ENCODE measurements around the gene SCIMP.
"Not testable (repeated sequence)": the region's sequence is repeated elsewhere in the genome, so short reads cannot be mapped to it uniquely, and the experiment has no call there.

The SCIMP gene

DNA sequence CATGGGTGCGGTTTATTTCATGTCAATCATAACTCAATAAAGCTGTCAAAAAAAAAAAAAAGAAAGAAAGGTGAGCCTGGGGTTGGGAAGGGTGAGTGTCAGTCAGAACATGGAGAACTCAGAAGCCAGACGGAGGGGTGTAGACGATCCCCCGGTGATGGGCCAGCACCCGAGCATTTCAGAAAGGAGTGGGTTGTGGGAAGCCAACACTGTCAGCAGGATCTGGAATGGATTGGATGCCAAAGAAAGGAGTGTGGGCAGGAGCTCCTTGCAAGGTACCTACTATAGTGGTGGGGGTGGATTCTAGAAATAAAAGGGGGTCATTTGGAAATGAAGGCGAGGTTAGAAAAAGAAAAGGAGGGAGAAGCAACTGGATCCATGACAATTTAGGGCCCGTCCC is 19.8 kb upstream of the SCIMP start:
- no peak for ATAC-seq (replicated peaks)

GRCh38 chr17:5249615-5250014 is 15.0 kb upstream of the SCIMP start:
- Mint-ChIP-seq H3K4me1 (ENCODE audit: low read depth in 2 of 2) (peaks cover 2 to 10% of the 10 kb centered on the region in 2 donors), H3K9me3 (peaks cover 0 to 2% of the 10 kb centered on the region in 2 donors), H3K4me3 (peak overlapping the region; percentile 4 to 78), H3K27me3 (peaks cover 0 to 6% of the 10 kb centered on the region in 2 donors), H3K27ac (peak overlapping the region; percentile 36 to 99), H3K36me3 (ENCODE audit: insufficient read depth) (peaks cover 11% of the 10 kb centered on the region)
- DNase-seq = peak; percentile 68 to 77 (median 68)
- peak; percentile 99 for ATAC-seq (replicated peaks)

More for the DNA sequence above, 19.8 kb upstream of the SCIMP start:
- Mint-ChIP-seq H3K27ac (no peak overlapping the region), H3K4me1 (ENCODE audit: low read depth in 2 of 2) (peaks cover 8 to 17% of the 10 kb centered on the region in 2 donors), H3K36me3 (ENCODE audit: insufficient read depth) (peaks cover 11% of the 10 kb centered on the region), H3K27me3 (peaks cover 0 to 6% of the 10 kb centered on the region in 2 donors), H3K9me3 (peaks cover 0 to 2% of the 10 kb centered on the region in 2 donors), H3K4me3 (no peak overlapping the region)
- no peak for DNase-seq

DNA sequence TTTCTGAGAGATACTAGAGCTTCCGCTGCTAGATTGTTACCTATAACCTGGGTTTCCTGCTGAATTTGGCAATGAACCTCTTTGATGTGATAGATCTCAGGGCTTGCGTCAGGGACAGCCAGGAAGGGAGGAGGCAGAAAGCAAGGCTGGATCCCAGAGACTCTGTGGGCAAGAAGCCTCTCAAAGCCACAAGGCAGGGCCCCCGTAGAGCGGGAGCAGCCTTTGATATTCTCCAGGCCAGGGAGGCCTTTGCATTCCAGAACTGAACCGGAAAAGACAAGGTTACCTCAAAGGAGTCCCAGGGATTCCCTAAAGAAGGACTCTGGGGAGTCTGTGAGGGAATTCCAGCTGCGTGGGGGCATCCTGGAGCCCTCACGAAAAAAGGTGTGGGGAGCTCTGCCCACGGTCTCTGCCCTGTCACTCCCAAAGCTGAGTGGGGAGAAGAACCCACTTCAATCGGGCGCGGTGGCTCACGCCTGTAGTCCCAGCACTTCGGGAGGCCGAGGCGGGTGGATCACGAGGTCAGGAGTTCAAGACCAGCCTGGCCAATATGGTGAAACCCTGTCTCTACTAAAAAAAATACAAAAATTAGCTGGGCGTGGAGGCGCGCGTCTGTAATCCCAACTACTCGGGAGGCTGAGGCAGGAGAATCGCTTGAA is 14.3 kb upstream of the SCIMP start:
- H3K27ac Mint-ChIP-seq = no peak overlapping the region
- no peak overlapping the region for H3K4me3 Mint-ChIP-seq
- peaks cover 3 to 10% of the 10 kb centered on the region in 2 donors for H3K4me1 Mint-ChIP-seq (ENCODE audit: low read depth in 2 of 2)
- DNase-seq (no peak), ATAC-seq (replicated peaks) (no peak)
- H3K27me3 Mint-ChIP-seq = peaks cover 0 to 6% of the 10 kb centered on the region in 2 donors
- H3K9me3 Mint-ChIP-seq = peaks cover 0 to 2% of the 10 kb centered on the region in 2 donors
- peaks cover 8% of the 10 kb centered on the region for H3K36me3 Mint-ChIP-seq (ENCODE audit: insufficient read depth)

DNA sequence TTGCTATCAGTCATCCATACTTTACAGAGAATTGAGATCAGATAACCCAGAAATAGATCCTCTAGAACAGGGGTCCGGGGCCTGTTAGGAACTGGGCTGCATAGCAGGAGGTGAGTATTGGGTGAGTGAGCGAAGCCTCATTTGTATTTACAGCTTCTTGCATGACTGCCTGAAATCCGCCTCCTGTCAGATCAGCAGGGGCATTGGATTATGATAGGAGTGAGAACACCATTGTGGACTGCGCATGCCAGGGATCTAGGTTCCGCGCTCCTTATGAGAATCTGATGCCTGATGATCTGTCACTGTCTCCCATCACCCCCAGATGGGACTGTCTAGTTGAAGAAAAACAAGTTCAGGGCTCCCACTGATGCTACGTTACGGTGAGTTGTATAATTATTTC is 13.0 kb upstream of the SCIMP start:
- Mint-ChIP-seq H3K4me3 (no peak overlapping the region), H3K4me1 (ENCODE audit: low read depth in 2 of 2) (peaks cover 11 to 19% of the 10 kb centered on the region in 2 donors), H3K27me3 (peaks cover 0 to 6% of the 10 kb centered on the region in 2 donors), H3K9me3 (peaks cover 0 to 2% of the 10 kb centered on the region in 2 donors), H3K36me3 (ENCODE audit: insufficient read depth) (peaks cover 8% of the 10 kb centered on the region), H3K27ac (no peak overlapping the region)
- ATAC-seq (replicated peaks) = no peak
- DNase-seq = no peak

GRCh38 chr17:5241861-5242671 is 7.4 kb upstream of the SCIMP start:
- peak in 2 of 3 experiments; percentile 26 to 33 for DNase-seq
- peak overlapping the region; percentile 70 to 74 for H3K4me3 Mint-ChIP-seq
- no peaks in the 10 kb centered on the region for H3K9me3 Mint-ChIP-seq
- H3K27ac Mint-ChIP-seq = peak overlapping the region; percentile 92 to 93
- H3K27me3 Mint-ChIP-seq = no peaks in the 10 kb centered on the region
- peaks cover 39 to 43% of the 10 kb centered on the region in 2 donors for H3K4me1 Mint-ChIP-seq (ENCODE audit: low read depth in 2 of 2)
- peak; percentile 85 for ATAC-seq (replicated peaks)
- H3K36me3 Mint-ChIP-seq (ENCODE audit: insufficient read depth) = no peaks in the 10 kb centered on the region

DNA sequence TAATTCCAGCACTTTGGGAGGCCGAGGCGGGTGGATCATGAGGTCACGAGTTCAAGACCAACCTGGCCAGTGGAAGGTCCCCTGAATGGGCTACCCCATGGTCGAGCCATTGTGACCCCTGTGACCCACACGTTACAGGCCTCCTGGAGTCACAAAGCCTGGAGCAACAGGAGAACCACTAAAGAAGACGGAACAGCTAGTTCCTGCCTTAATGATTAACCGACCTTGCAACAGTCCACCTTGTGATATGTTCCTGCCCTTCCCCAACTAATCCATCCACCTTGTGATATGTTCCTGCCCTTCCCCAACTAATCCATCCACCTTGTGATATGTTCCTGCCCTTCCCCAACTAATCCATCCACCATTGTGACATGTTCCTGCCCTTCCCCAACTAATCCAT is 5.1 kb upstream of the SCIMP start:
- H3K36me3 Mint-ChIP-seq (ENCODE audit: insufficient read depth); DNase-seq; H3K4me3 Mint-ChIP-seq; H3K9me3 Mint-ChIP-seq; ATAC-seq (replicated peaks); H3K27me3 Mint-ChIP-seq: not testable (repeated sequence)
- H3K4me1 Mint-ChIP-seq (ENCODE audit: low read depth in 2 of 2) = peaks cover 41 to 53% of the 10 kb centered on the region in 2 donors
- peak overlapping the region in 1 of 2 donors; percentile 28 for H3K27ac Mint-ChIP-seq

- Mint-ChIP-seq H3K4me1 (ENCODE audit: low read depth in 2 of 2) (peaks cover 39 to 54% of the 10 kb centered on the region in 2 donors), H3K9me3 (no peaks in the 10 kb centered on the region), H3K36me3 (ENCODE audit: insufficient read depth) (peaks cover under 1% of the 10 kb centered on the region), H3K27me3 (no peaks in the 10 kb centered on the region), H3K27ac (peak overlapping the region; percentile 71 to 94), H3K4me3 (peak overlapping the region; percentile 43 to 46)
- DNase-seq (no peak), ATAC-seq (replicated peaks) (no peak)
Observed at GRCh38 chr17:5238333-5238732, 3.7 kb upstream of the SCIMP start.

DNA sequence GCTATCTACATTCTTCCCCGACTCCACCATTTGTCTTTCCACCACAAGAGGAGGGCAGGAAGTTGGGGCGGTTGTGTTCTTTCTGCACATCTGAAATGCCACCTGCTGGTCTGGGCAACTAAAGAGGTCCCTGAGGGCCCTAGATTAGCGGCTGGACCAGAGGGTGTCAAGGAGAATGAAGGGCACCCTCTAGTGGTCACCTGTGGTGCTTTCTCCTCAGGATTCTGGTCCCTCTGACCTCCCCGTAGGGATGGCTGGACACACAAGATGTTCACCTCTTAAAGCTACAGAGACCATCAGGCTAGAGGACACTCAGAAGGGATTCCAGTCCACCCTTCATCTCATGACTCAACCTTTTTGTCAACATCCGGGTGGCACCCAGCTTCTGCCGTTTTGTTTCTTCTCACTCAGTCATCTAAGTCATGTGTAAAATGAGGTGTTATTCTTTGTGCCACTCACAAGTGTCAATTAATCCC is 2.9 kb upstream of the SCIMP start:
- Mint-ChIP-seq H3K36me3 (ENCODE audit: insufficient read depth) (peaks cover 3% of the 10 kb centered on the region), H3K4me1 (ENCODE audit: low read depth in 2 of 2) (peaks cover 31 to 54% of the 10 kb centered on the region in 2 donors), H3K4me3 (peak overlapping the region; percentile 43 to 46)

DNA sequence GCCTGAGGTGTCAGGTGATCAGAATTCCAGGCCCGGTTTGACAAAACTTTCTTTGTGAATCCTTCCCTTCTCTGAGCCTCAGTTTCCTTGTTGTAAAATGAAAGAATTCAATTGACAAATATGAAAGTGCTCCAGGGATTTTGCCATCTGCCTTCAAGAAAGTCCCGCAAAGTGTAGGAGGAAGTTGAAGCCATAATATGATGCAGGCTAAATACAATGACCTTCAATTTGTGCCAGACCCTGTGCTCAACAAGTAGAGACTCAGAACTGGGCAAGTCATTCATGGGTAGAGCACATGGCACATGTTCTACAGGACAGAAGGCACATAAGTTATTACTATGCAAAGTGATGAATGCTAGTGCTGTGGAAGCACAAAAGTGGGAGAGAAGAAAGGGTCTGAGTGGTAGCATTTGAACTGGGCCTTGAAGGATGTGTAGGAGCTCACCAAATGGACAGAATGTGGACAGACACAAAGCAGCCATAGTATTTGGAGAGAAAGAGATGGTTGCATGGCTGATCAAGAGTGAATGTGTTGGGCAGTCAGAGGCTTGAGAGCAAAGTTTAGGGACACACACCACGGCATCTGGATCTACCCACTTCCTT is 2.4 kb upstream of the SCIMP start:
- Mint-ChIP-seq H3K27me3 (no peaks in the 10 kb centered on the region), H3K9me3 (no peaks in the 10 kb centered on the region), H3K4me1 (ENCODE audit: low read depth in 2 of 2) (peaks cover 28 to 50% of the 10 kb centered on the region in 2 donors), H3K27ac (peak overlapping the region; percentile 71 to 94), H3K36me3 (ENCODE audit: insufficient read depth) (peaks cover 3% of the 10 kb centered on the region), H3K4me3 (peak overlapping the region; percentile 0 to 43)
- DNase-seq = no peak
- ATAC-seq (replicated peaks) = no peak

More for the DNA sequence above, 2.9 kb upstream of the SCIMP start:
- peak; percentile 71 for ATAC-seq (replicated peaks)
- peak; percentile 20 to 44 (median 23) for DNase-seq
- no peaks in the 10 kb centered on the region for H3K27me3 Mint-ChIP-seq
- peak overlapping the region; percentile 71 to 94 for H3K27ac Mint-ChIP-seq
- no peaks in the 10 kb centered on the region for H3K9me3 Mint-ChIP-seq

DNA sequence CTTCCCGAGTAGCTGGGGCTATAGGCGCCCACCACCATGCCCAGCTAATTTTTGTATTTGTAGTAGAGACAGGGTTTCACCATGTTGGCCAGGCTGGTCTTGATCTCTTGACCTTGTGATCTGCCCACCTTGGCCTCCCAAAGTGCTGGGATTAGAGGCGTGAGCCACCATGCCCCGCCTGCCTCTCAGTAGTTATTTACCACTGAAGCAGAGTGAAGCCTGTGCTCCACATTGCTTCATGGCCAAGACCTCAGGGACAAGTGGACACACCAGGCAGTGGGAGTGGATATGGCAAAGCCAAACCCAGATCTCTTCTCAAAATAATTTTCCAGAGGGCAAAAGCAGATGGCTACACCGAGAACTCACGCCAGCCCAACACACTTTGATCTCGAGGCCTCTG is 1.2 kb downstream of the SCIMP start:
- not testable (repeated sequence) for DNase-seq; ATAC-seq (replicated peaks); H3K4me3 Mint-ChIP-seq; H3K27me3 Mint-ChIP-seq; H3K9me3 Mint-ChIP-seq
- Mint-ChIP-seq H3K36me3 (ENCODE audit: insufficient read depth) (peaks cover 10% of the 10 kb centered on the region), H3K27ac (peak overlapping the region; percentile 84 to 88), H3K4me1 (ENCODE audit: low read depth in 2 of 2) (peaks cover 24 to 52% of the 10 kb centered on the region in 2 donors)

- peaks cover 42 to 54% of the 10 kb centered on the region in 2 donors for H3K4me1 Mint-ChIP-seq (ENCODE audit: low read depth in 2 of 2)
- H3K9me3 Mint-ChIP-seq = no peaks in the 10 kb centered on the region
- H3K36me3 Mint-ChIP-seq (ENCODE audit: insufficient read depth) = peaks cover 12% of the 10 kb centered on the region
- H3K27me3 Mint-ChIP-seq = no peaks in the 10 kb centered on the region
- ATAC-seq (replicated peaks) = peak; percentile 91
- DNase-seq = peak; percentile 18 to 54 (median 30)
- peak overlapping the region; percentile 81 for H3K4me3 Mint-ChIP-seq
- H3K27ac Mint-ChIP-seq = peak overlapping the region; percentile 90 to 98
Observed at GRCh38 chr17:5226940-5227878, 7.5 kb downstream of the SCIMP start.

GRCh38 chr17:5225668-5226457 is 8.8 kb downstream of the SCIMP start:
- H3K27me3 Mint-ChIP-seq = no peaks in the 10 kb centered on the region
- H3K36me3 Mint-ChIP-seq (ENCODE audit: insufficient read depth) = peaks cover 12% of the 10 kb centered on the region
- peak in 1 of 3 experiments; percentile 8 for DNase-seq
- H3K27ac Mint-ChIP-seq = peak overlapping the region; percentile 90 to 98
- H3K4me1 Mint-ChIP-seq (ENCODE audit: low read depth in 2 of 2) = peaks cover 51 to 62% of the 10 kb centered on the region in 2 donors
- H3K4me3 Mint-ChIP-seq = peak overlapping the region; percentile 81
- H3K9me3 Mint-ChIP-seq = no peaks in the 10 kb centered on the region
- no peak for ATAC-seq (replicated peaks)

Measured in effector memory CD8-positive, alpha-beta T cell (primary cell).